ENCODE measurements around the gene PYROXD2.

Gene PYROXD2

GRCh38 chr10:98340261-98340939 is 74.6 kb downstream of the PYROXD2 start:
- no peak for DNase-seq (ENCODE audit: low read depth in 1 of 2, low spot score in 1 of 2)

GRCh38 chr10:98339799-98340198 is 75.2 kb downstream of the PYROXD2 start:
- DNase-seq (ENCODE audit: low read depth in 1 of 2, low spot score in 1 of 2), result no peak

- DNase-seq (ENCODE audit: low read depth in 1 of 2, low spot score in 1 of 2), result no peak
Measured at GRCh38 chr10:98338896-98339295, 76.1 kb downstream of the PYROXD2 start.

GRCh38 chr10:98338318-98338717 is 76.7 kb downstream of the PYROXD2 start:
- no peak for DNase-seq (ENCODE audit: low read depth in 1 of 2, low spot score in 1 of 2)

- DNase-seq (ENCODE audit: low read depth in 1 of 2, low spot score in 1 of 2), result no peak
Measured at GRCh38 chr10:98337484-98337883, 77.5 kb downstream of the PYROXD2 start.

Data from stimulated activated CD4-positive, alpha-beta T cell treated with anti-CD3 and anti-CD28 coated beads, Interleukin-15, amount 100 ng/mL, for 1 hour (primary cell).